Bronchial epithelial cell (primary cell): ENCODE measurements around the gene APOD. TPM values are rescaled to one million over a fixed set of nuclear protein-coding genes. Genes with fewer than 3 reads are reported as not detected.

Source experiments
- DNase-seq: peaks from one replicate; pipeline ENCODE4 v3.0.0-alpha.2; 2010; ENCODE audit warnings: low read depth
- FAIRE-seq: peaks from 2 replicates; lab custom pipeline; 2011; peaks lifted over from hg19 to GRCh38; lab: Jason Lieb, UNC
- H3K27me3 ChIP-seq: 2 replicates; pipeline ENCODE4 v1.5.1; 2011; ENCODE audit warnings: low read length; ENCODE audit not compliant: control insufficient read depth, insufficient read depth
- H3K36me3 ChIP-seq: 2 replicates; pipeline ENCODE4 v1.5.1; 2011; ENCODE audit warnings: low read length; ENCODE audit not compliant: control insufficient read depth, insufficient read depth
- H3K4me3 ChIP-seq: 2 replicates; pipeline ENCODE4 v1.5.1; 2011; ENCODE audit warnings: mild to moderate bottlenecking, low read depth, low read length, control low read depth
- CTCF ChIP-seq: IDR thresholded peaks from 2 replicates; pipeline ENCODE4 v1.5.1; 2011; ENCODE audit warnings: mild to moderate bottlenecking, moderate library complexity, low read length, control low read depth, inconsistent platforms; ENCODE audit not compliant: insufficient read depth, severe bottlenecking
- total RNA-seq: library from RNA; depleted of rRNA; stranded (reverse); fragments of >200 nt; gene quantifications from 2 replicates; pipeline ENCODE4 v1.2.1, GENCODE V29; 2014

The APOD gene
- total RNA-seq, 1 donor from 2014 or later, result 3.9 TPM

GRCh38 chr3:195578565-195578964 lies 5.2 kb downstream of the APOD start:
- no peak for TF ChIP-seq CTCF
- FAIRE-seq, result no peak
- no peak for DNase-seq
- H3K4me3 ChIP-seq, result no peak overlapping the region
- H3K27me3 ChIP-seq, result no peaks in the 10 kb centered on the region
- H3K36me3 ChIP-seq, result no peaks in the 10 kb centered on the region

DNA sequence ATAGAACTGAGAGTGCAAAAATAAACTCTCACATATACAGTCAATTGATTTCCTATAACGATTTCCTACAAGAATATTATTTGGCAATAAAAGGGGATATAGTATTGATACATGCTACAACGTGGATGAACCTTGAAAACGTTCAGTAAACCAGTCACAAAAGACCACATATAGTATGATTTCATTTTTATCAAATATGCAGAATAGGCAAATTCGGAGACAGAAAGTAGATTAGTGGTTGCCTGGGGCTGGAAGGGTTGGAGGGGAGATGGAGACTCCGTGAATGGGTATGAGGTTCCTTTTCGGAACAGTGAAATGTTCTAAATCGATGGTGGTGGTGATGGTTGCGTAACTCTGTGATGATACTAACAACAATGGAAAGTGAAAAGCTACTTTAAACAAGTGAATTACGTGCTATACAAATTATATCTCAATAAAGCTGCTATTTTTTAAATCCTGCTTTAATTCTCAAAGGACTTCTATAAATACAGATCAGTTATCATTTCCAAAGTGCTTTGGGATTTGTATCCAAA lies 6.0 kb downstream of the APOD start:
- TF ChIP-seq CTCF, result no peak
- no peaks in the 10 kb centered on the region for H3K27me3 ChIP-seq
- no peak overlapping the region for H3K4me3 ChIP-seq
- DNase-seq, result no peak
- no peak for FAIRE-seq
- H3K36me3 ChIP-seq, result no peaks in the 10 kb centered on the region

DNA sequence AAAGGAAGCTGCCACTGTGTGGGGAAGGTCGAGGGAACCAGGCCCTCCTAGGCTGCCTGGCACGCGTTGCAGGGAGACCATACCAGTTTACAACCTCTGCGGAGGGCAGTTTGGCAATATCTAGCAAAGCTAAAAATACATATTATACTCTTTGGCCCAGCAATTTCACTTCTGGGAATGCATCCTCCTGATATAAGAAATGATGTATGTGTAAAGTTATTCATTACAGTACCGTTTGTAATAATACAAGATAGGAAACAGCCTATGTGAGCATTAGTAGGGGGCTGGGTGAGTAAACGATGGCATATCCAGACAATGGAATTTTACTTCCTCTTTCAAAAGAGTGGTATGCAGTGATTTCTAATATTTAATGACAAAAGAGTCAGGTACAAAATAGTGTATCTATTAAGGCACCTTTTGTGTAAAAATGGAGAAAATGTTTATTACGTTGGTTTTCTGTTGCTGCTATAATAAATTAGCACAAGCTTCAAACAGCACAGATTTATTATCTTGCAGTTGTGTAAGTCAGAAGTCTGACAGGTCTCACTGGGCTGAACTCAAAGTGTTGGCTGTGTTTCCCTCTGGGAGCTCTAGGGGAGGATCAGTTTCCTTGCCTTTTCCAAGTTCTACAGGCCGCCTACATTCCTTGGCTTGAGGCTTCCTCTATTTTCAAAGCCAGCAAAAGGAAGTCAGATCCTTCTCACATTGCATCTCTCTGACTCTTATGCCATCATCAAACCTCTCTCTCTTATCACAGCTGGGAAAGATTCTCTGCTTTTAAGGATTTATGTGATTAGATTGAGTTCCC lies 9.0 kb downstream of the APOD start:
- no peak for TF ChIP-seq CTCF
- DNase-seq (no peak), FAIRE-seq (no peak)

GRCh38 chr3:195573611-195574496 lies 9.9 kb downstream of the APOD start:
- Histone ChIP-seq H3K36me3 (no peaks in the 10 kb centered on the region), H3K4me3 (no peak overlapping the region), H3K27me3 (no peaks in the 10 kb centered on the region)
- FAIRE-seq (peak; percentile 40), DNase-seq (no peak)
- no peak for TF ChIP-seq CTCF

More for the DNA sequence above, 9.0 kb downstream of the APOD start:
- Histone ChIP-seq H3K36me3 (no peaks in the 10 kb centered on the region), H3K4me3 (no peak overlapping the region), H3K27me3 (no peaks in the 10 kb centered on the region)

DNA sequence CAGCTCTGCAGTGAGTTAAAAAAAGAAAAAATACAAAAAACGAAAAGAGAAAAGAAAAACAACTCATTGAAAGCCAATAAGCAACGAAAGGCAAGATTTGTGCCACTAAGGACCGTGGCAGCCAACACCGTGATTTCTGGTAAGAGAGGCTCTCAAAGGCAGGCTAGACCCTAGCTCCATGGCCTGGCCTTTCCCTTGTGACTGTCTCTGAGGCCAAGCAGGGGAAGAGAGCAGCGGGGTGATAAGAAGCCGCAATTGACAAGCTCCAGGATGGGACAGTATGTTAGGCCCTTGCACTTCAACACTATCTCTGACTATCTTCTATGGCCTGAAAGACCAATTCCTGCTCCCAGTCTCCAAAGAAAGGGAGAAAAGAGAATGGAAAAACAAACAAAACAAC lies 12.4 kb downstream of the APOD start:
- no peak for TF ChIP-seq CTCF
- DNase-seq, result no peak
- no peak for FAIRE-seq
- Histone ChIP-seq H3K4me3 (no peak overlapping the region), H3K36me3 (no peaks in the 10 kb centered on the region), H3K27me3 (no peaks in the 10 kb centered on the region)
